ENCODE data around the gene RASAL2. TPM values are rescaled to one million over a fixed set of nuclear protein-coding genes. Genes with fewer than 3 reads are reported as not detected.

The RASAL2 gene
- total and polyA plus RNA-seq, 9 of the 15 experiments (the other 6 are each of a cell fraction or from before 2014, with no cell fraction given) = 0.13 to 1.0 (median 0.62) TPM

DNA sequence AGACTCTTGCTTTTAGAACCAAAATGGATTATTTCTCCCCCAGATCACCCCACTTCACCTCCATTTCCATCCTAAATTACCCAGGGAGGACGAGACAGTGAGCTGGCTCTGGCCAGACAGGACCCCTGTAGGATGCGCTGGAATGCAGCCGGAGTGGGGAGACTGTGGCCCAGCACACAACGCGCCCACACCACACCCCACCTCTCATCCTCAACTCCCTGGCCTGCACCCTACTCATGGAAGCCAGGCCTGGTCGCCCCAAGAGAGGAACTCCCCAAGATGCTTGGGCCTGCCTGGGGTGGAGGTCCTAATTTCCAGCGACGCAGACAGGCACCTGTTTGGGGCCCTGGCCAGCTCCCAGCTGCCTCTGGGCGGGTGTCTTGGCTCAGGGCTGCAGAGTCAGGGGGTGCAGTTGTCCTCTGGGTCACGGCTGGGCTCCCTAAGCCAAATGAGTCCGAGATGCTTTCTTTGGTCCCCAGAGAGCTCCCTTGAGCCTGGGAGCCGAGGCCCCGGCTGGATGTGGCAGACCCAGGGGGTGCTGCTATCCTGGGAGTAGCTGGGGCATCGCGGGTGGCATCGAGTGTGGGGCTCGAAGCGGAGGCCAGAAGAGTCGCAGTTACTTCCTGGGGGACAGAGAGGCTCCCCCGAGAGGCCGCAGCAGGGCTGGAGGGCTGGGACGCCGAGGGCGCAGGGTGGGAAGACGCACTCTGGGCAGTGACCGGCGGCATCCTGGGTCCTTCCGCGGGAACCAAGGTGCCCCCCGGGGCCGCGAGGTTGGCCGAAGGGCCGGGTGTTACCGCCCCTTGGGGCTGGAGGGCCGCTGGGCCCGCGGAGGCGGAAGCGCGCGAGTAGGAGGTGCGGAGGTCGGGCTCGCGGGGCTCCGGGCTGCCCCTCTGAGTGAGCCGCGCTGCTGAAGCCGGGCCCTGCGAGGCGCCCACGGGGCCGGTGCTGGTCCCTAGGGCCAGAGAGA lies 392.5 kb downstream of the RASAL2 start:
- Histone ChIP-seq H3K4me1 (replicated peaks in 1 of 2; ENCODE audit: control insufficient read depth in 2 of 2, insufficient read depth in 2 of 2, low read length in 2 of 2) (no peaks in the 10 kb centered on the region; a peak in 1 of 5 replicates), H3K27ac (ENCODE audit: extremely low read depth, low read depth, low read length) (no peak overlapping the region), H3K36me3 (ENCODE audit: control insufficient read depth, insufficient read depth, low read length) (no peaks in the 10 kb centered on the region), H2AFZ (ENCODE audit: low read depth, low read length) (no peak overlapping the region), H3K9ac (ENCODE audit: insufficient read depth in 1 of 2, low read depth in 2 of 2, low read length in 2 of 2) (no peak overlapping the region), H4K20me1 (replicated peaks; ENCODE audit: control insufficient read depth, insufficient read depth, low read length) (no peaks in the 10 kb centered on the region), H3K9me3 (replicated peaks; ENCODE audit: control insufficient read depth, insufficient read depth, low read depth, low read length) (no peaks in the 10 kb centered on the region), H3K79me2 (ENCODE audit: control insufficient read depth, insufficient read depth, low read length) (no peaks in the 10 kb centered on the region), H3K9me1 (ENCODE audit: control insufficient read depth, insufficient read depth, low read length) (no peaks in the 10 kb centered on the region), H3K27me3 (ENCODE audit: control insufficient read depth in 2 of 2, insufficient read depth in 2 of 2, low read length in 2 of 2) (peaks cover 16 to 47% of the 10 kb centered on the region in 2 experiments; a peak in 4 of 5 replicates), H3K4me2 (ENCODE audit: insufficient read depth, low read length) (no peak overlapping the region), H3K4me3 (no peak overlapping the region)
- DNase-seq (ENCODE audit: extremely low read depth in 1 of 4, low spot score in 3 of 4) (no peak), FAIRE-seq (no peak), ATAC-seq (no peak)
- POLR2A ChIA-PET = interaction anchor here (0.6 to 1.4 kb wide), 3 partner anchors 8 to 15 kb away, joined by 3 read pairs; no protein-coding TSS in a partner anchor
- in situ Hi-C loops (cut with MboI) (no loop called here), intact Hi-C loops (cut with micrococcal nuclease) (no loop called here)
- no TSS peak for BruUV-seq (replicated peaks)
- CTCF ChIA-PET (ENCODE audit: low intra/inter-chr PET ratio) = no interaction called here
- 7% methylated on average over 43 of the region's 54 CpGs for WGBS (ENCODE audit: insufficient coverage, low coverage, missing lambda C conversion rate)
- no peak for TF ChIP-seq TSHZ1 (CRISPR knock-in tag; IDR thresholded peaks at IDR 0.05)
- no peak for TF ChIP-seq SNAPC5 (CRISPR knock-in tag; IDR thresholded peaks at IDR 0.05)
- no peak for TF ChIP-seq RBM14 (IDR thresholded peaks at IDR 0.05; ENCODE audit: borderline replicate concordance, insufficient read depth, low read depth, low read length)
- no peak for TF ChIP-seq ELF2 (CRISPR knock-in tag; IDR thresholded peaks at IDR 0.05)
- TF ChIP-seq CHD4 (IDR thresholded peaks at IDR 0.05; ENCODE audit: insufficient read depth, insufficient replicate concordance, low read depth, low read length, poor library complexity, severe bottlenecking) = no peak
- no peak for TF ChIP-seq NCOA6 (IDR thresholded peaks at IDR 0.05)
- no peak for TF ChIP-seq ZNF57 (CRISPR knock-in tag; IDR thresholded peaks at IDR 0.05)
- TF ChIP-seq NR2C2 (CRISPR knock-in tag; IDR thresholded peaks at IDR 0.05) = no peak
- TF ChIP-seq NR2C2 (tag; IDR thresholded peaks at IDR 0.05) = no peak
- no peak for TF ChIP-seq MTF1 (CRISPR knock-in tag; IDR thresholded peaks at IDR 0.05; ENCODE audit: borderline replicate concordance)
- no peak for TF ChIP-seq LCOR (CRISPR knock-in tag; IDR thresholded peaks at IDR 0.05)
- TF ChIP-seq, protein P1, sequence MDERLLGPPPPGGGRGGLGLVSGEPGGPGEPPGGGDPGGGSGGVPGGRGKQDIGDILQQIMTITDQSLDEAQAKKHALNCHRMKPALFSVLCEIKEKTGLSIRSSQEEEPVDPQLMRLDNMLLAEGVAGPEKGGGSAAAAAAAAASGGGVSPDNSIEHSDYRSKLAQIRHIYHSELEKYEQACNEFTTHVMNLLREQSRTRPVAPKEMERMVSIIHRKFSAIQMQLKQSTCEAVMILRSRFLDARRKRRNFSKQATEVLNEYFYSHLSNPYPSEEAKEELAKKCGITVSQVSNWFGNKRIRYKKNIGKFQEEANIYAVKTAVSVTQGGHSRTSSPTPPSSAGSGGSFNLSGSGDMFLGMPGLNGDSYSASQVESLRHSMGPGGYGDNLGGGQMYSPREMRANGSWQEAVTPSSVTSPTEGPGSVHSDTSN (CRISPR knock-in tag; IDR thresholded peaks at IDR 0.05; ENCODE audit: low read depth) = no peak
- TF ChIP-seq, protein P1 (tag; conservative IDR thresholded peaks at IDR 0.05; ENCODE audit: low read depth) = no peak
- no peak for TF ChIP-seq TBP (optimal IDR thresholded peaks at IDR 0.05; ENCODE audit: low read depth, low read length)

Data from K562 (cell line).